Endometrial microvascular endothelial cells (primary cell): ENCODE results near the gene FAM167B. TPM values are rescaled to one million over a fixed set of nuclear protein-coding genes. Genes with fewer than 3 reads are reported as not detected.

Source experiments
- in situ Hi-C: cut with HindIII; loops from 2 replicates; pipeline ENCODE4 v1.10.0; 2017; ENCODE audit warnings: low sequenced_read_pairs, low pct_unique_long_range_greater_than_20kb; ENCODE audit errors: inconsistent ontology term
- total RNA-seq: library from RNA; depleted of rRNA; stranded (reverse); fragments of >200 nt; gene quantifications from one replicate; pipeline ENCODE4 v1.2.3, GENCODE V29; 2015; ENCODE audit errors: inconsistent ontology term

The FAM167B gene
- 9.3 TPM for total RNA-seq

GRCh38 chr1:32246888-32247273 lies at the start of gene FAM167B:
Gene FAM167B (plus strand): TSS chr1:32247222. CDS start chr1:32247422, 200 bp downstream.
- in situ Hi-C loops, result loop anchor here (10.0 kb wide), 1 partner anchor 78 kb away; no protein-coding TSS in a partner anchor

GRCh38 chr1:32197837-32198236 lies 49.2 kb upstream of the FAM167B start:
- in situ Hi-C loops, result no loop called here

GRCh38 chr1:32198237-32199042 lies 48.6 kb upstream of the FAM167B start:
- in situ Hi-C loops, result no loop called here

DNA sequence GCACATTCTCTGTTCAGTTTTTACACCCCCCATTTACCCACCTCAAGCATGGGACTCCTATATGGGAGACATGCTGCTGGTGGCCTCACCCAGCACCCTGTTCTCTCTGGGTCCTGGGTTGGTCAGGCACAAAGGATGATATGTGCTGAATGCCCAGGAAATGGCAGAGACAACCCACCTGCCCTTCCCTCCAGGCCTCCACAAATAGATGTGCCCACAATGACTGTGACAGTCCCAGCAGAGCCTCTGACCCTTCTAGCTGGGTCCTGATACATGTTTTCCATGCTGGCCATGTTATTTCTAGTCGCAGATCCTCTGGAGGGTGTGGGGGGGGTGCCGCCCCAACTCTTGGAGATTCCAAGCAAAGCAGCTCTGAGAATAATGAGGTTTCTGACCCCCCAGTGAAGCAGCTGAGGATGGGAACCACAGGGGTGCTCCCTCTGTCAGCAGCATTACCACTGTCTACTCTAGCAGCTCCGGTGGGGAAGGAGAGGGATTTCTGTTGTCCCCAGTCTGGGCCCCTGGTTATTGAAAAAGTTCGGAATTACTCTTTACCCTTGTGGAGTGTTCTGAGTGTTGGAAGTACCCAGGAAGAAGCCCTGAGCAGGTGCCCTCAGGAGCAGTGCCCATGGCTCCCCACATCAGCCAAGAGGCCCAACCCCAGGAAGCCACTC lies 47.8 kb upstream of the FAM167B start:
- in situ Hi-C loops, result no loop called here

DNA sequence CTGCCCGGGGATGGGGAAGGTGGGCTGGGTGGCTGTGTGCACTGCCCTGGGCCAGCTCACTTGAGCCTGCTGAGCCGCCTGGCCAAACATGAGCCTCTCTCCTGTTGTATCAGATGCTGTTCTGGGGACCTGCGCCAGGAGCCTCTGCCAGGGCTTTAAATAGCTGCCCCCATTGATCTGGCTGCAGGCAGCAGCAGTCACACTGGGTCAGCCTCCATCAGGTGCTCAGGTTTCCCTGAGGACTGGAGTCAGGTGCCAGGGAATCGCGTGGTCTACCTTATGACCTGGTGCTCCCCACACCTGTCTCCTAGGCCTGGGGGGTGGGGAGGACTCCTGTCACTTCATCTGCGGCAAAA lies 47.3 kb upstream of the FAM167B start:
- in situ Hi-C loops, result no loop called here

- in situ Hi-C loops, result no loop called here
Measured at GRCh38 chr1:32200226-32201010, 46.6 kb upstream of the FAM167B start, which contains the start of gene CCDC28B. Gene CCDC28B (plus strand): TSS chr1:32200595. CDS start chr1:32201936, 1,341 bp downstream.

DNA sequence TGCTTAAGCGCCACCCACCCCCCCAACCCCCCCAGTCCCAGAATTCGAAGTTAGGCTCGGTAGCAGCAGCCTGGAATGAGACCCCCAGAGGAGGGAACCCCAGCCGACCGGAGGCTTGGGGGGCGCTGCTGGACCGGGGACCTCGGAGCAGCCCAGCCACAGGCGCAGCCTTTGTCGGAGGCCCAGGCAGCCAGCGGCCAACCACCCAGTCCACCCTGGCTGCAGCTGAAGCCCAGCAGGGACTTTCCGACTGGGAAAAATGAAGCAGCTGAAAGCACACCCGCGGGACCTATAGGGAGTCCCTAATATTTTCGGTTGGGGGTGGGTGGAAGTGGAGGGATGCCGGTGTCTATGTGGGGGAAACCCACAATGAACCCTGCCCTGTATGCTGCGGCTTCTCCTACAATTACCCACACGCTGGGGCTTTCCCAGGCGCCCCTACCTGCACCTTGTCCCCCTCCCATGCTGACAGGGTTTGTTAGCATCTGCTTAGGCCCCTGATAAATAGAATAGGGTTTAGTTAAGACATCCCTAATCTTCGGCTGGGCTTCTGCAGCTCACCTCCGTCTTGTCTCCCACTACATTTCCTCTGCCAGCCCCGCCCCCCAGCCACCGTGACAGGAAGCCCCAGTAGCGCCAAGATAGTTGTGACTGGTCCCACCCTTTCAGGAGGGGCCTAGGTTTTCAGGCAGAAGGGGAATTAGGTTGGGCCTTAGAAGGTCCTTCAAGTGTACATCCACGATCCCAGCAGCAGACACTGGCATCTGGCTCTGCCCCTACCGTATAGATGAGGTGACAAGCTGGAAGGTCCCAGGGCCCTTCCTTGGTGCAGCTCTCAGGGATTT lies 45.8 kb upstream of the FAM167B start:
- in situ Hi-C loops, result no loop called here

DNA sequence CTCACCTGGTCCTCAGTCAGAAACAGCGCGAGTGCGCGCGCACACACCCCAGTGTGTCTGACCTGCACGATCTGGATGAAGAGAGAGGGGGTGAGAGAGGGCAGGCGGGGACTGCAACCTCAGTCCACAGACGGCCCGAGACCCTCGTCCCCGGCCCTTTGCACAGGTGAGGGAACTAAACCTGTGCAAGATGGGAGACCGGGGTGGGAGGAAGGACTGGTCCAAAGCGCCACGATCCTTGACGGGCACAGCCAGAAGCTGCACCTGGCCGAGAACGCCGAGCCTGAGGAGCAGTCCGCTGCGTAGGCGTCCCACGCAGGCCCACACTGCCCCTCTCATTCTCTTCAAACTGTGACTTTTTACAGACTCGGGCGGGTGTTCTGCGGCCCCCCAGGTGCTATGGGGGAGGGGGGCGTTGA lies 42.1 kb upstream of the FAM167B start:
- in situ Hi-C loops, result no loop called here

- in situ Hi-C loops, result no loop called here
Measured at GRCh38 chr1:32205401-32206370, 41.3 kb upstream of the FAM167B start, which contains the start of gene IQCC. Gene IQCC (plus strand): TSS chr1:32205671. CDS start chr1:32205682, 11 bp downstream.

GRCh38 chr1:32208469-32208868 lies 38.6 kb upstream of the FAM167B start:
- in situ Hi-C loops, result no loop called here

DNA sequence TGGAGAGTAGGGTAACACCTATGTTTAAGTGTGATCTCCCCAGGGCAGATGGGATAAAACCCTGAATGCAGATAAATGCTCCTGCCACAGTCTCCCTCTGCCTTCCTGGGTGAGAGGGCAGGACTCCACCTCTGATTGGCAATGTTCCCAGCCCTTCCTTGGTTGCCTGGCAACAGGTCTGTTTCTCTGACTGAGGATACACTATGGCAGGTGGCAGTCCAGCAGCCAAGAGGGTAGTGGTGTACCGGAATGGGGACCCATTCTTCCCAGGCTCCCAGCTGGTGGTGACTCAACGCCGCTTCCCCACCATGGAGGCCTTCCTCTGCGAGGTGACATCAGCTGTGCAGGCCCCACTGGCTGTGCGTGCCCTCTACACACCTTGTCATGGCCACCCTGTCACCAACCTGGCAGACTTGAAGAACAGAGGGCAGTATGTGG lies 38.1 kb upstream of the FAM167B start, which contains the start of gene DCDC2B:
Gene DCDC2B (plus strand): TSS at position 199 of the 438 bp plus-strand sequence. CDS start 5 bp downstream, at position 204.
- in situ Hi-C loops, result no loop called here

DNA sequence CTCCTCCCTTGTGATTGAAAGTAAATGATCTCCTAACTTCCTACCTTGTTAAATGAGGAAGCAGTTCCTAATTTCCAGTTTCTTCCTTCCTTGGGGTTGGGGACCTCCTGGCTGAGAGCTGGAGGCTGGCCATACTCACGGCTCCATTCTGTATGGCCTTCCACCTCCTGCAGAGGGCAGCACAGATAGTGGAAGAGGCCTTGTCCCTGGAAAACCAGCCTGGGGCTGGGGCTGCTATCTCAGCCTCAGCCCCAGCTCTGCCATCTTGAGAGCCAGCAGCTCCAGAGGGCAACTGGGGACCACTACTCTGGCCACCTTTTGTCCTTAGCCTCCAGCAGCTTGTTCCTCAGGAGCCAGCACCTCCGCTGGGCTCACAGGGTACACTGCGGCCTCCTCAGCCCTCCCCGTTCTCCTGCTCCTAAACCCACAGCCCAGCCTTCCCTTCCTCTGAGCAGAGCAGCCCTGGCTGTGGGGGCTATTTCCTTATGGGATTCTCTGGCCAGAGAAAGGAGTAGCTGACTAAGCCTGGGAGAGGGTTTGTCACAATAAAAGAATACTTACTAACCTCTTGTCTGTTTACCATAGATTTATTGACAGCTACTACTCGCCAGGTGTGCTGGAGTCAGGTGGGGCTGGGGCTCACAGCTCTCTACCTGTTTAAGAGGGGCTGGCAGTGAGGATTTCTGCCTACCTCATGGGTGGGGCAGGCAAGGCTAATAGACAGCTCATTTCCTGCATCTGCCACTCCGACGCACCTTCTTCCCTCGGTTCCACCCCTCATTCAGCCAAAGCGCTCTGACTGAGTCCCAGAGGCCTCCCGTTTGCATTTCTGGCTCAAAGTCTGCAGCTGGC lies 31.2 kb upstream of the FAM167B start:
- in situ Hi-C loops, result no loop called here

DNA sequence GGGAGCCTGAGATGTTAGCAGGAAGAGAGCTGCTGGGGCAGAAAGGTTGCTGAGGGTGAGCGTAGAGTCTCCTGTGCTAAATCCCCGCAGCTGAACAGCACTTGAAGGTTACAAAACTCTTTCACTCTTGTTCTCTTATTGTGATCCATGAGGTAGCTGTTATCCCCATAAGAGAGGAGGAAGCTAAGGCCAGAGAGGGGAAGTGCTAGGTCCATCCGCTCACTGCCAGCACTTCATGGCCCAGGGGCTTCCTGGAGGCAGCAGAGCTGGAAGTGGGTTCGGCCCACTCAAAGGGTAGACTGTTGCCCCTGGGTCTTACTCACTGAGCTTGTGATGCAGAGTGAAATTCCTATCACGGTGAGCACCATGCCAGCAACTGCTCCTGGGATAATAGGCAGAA lies 30.5 kb upstream of the FAM167B start:
- in situ Hi-C loops, result no loop called here

DNA sequence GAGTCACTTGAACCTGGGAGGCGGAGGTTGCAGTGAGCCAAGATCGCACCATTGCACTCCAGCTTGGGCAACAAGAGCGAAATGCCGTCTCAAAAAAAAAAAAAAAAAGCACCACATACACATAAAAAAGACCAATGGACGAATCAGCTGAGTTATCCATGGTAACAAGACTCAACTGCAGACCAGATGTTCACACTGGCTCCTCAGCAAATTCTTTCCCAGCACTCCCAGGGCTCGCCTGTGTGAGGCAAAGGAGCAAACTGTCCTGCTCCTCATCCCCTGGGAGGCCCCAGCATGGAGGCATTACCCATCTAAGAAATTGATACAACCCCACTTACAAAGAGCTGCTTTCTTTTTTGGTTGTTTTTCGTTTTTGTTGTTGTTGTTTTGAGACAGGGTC lies 28.0 kb upstream of the FAM167B start:
- in situ Hi-C loops, result no loop called here

- in situ Hi-C loops, result no loop called here
Measured at GRCh38 chr1:32220746-32221580, 26.1 kb upstream of the FAM167B start.

- in situ Hi-C loops, result no loop called here
Measured at GRCh38 chr1:32221581-32221979, 25.4 kb upstream of the FAM167B start.
